Neural cell (in vitro differentiated cells): ENCODE data around the gene GNG14. TPM values are rescaled to one million over a fixed set of nuclear protein-coding genes. Genes with fewer than 3 reads are reported as not detected.

Experiments used
- H2AFZ ChIP-seq: fragments of 200-600, 300-800 bp; sonication (generic), shearing (Covaris generic); 2 replicates; pipeline ENCODE4 v1.6.0; 2014; ENCODE audit warnings: low read depth, mild to moderate bottlenecking, antibody characterized with exemption, low read length, moderate library complexity
- H3F3A ChIP-seq: fragments of 200-600 bp; shearing (Covaris generic); 2 replicates; pipeline ENCODE4 v1.6.1; 2016; ENCODE audit warnings: mild to moderate bottlenecking, moderate library complexity, mixed read lengths, antibody characterized with exemption, low read length; ENCODE audit not compliant: insufficient read depth, poor library complexity, severe bottlenecking
- H3K27ac ChIP-seq: fragments of 200-600, 300-800 bp; sonication (generic), shearing (Covaris generic); 2 replicates; pipeline ENCODE4 v1.5.1; 2014; ENCODE audit warnings: mild to moderate bottlenecking, low read length, moderate library complexity
- H3K27me3 ChIP-seq: fragments of 300-800, 200-600 bp; sonication (generic), shearing (Covaris generic); 2 replicates; pipeline ENCODE4 v1.6.0; 2014; ENCODE audit warnings: mild to moderate bottlenecking, low read depth, low read length, moderate library complexity; ENCODE audit not compliant: insufficient read depth
- H3K36me3 ChIP-seq: fragments of 300-800, 200-600 bp; sonication (generic), shearing (Covaris generic); 2 replicates; pipeline ENCODE4 v1.5.1; 2014; ENCODE audit warnings: mild to moderate bottlenecking, antibody characterized with exemption, low read length, moderate library complexity; ENCODE audit not compliant: insufficient read depth
- H3K4me2 ChIP-seq: fragments of 300-800, 200-600 bp; sonication (generic), shearing (Covaris generic); 2 replicates; pipeline ENCODE4 v1.6.0; 2014; ENCODE audit warnings: mild to moderate bottlenecking, low read length
- H3K4me3 ChIP-seq: fragments of 300-800, 200-600 bp; sonication (generic), shearing (Covaris generic); 2 replicates; pipeline ENCODE4 v1.5.1; 2014; ENCODE audit warnings: mild to moderate bottlenecking, low read length, moderate library complexity
- H3K79me2 ChIP-seq: fragments of 200-600 bp; shearing (Covaris generic); replicated peaks from 2 replicates; pipeline ENCODE4 v1.6.0; 2014; ENCODE audit warnings: mild to moderate bottlenecking, low read length, moderate library complexity; ENCODE audit not compliant: insufficient read depth
- H3K9ac ChIP-seq: fragments of 300-800, 200-600 bp; sonication (generic), shearing (Covaris generic); 2 replicates; pipeline ENCODE4 v1.6.1; 2016; ENCODE audit warnings: mild to moderate bottlenecking, low read length, mixed read lengths
- H3K9me2 ChIP-seq: fragments of 200-600 bp; shearing (Covaris generic); 2 replicates; pipeline ENCODE4 v1.6.1; 2016; ENCODE audit warnings: mild to moderate bottlenecking, low read length, mixed read lengths; ENCODE audit not compliant: insufficient read depth
- H3K9me3 ChIP-seq: fragments of 200-600, 300-800 bp; sonication (generic), shearing (Covaris generic); 2 replicates; pipeline ENCODE4 v1.6.1; 2016; ENCODE audit warnings: mild to moderate bottlenecking, mixed run types, low read length, moderate library complexity, mixed read lengths
- H4K20me1 ChIP-seq: fragments of 200-600 bp; shearing (Covaris generic); 2 replicates; pipeline ENCODE4 v1.6.1; 2016; ENCODE audit warnings: mild to moderate bottlenecking, mixed run types; ENCODE audit not compliant: insufficient read depth
- CTCF ChIP-seq: fragments of 450-650 bp; IDR thresholded peaks from 2 replicates; pipeline ENCODE4 v1.5.1; 2014; ENCODE audit warnings: antibody characterized with exemption, mild to moderate bottlenecking, moderate library complexity; ENCODE audit not compliant: poor library complexity, severe bottlenecking
- EP300 ChIP-seq: fragments of 450-650 bp; conservative IDR thresholded peaks from 2 replicates; pipeline ENCODE4 v1.6.1; 2014; ENCODE audit warnings: antibody characterized with exemption, mild to moderate bottlenecking, moderate library complexity; ENCODE audit not compliant: poor library complexity, severe bottlenecking
- EZH2 ChIP-seq: fragments of 200-600, 300-800 bp; shearing (Covaris generic), sonication (generic); IDR thresholded peaks from 2 replicates; pipeline ENCODE4 v1.6.1; 2014; ENCODE audit warnings: antibody characterized with exemption, low read length, borderline replicate concordance, mild to moderate bottlenecking; ENCODE audit not compliant: insufficient read depth, poor library complexity, severe bottlenecking
- MXI1 ChIP-seq: fragments of 450-650 bp; conservative IDR thresholded peaks from 2 replicates; pipeline ENCODE4 v1.6.1; 2014; ENCODE audit warnings: antibody characterized with exemption, mild to moderate bottlenecking; ENCODE audit not compliant: poor library complexity, severe bottlenecking
- POLR2AphosphoS5 ChIP-seq: IDR thresholded peaks from 2 replicates; pipeline ENCODE4 v1.6.1; 2012
- RAD21 ChIP-seq: fragments of 450-650 bp; conservative IDR thresholded peaks from 2 replicates; pipeline ENCODE4 v1.6.1; 2014; ENCODE audit warnings: antibody characterized with exemption, mild to moderate bottlenecking, moderate library complexity
- REST ChIP-seq: IDR thresholded peaks from 2 replicates; pipeline ENCODE4 v1.6.1; 2012; ENCODE audit warnings: borderline replicate concordance
- SMC3 ChIP-seq: fragments of 450-650 bp; conservative IDR thresholded peaks from 2 replicates; pipeline ENCODE4 v1.6.1; 2014; ENCODE audit warnings: antibody characterized with exemption, mild to moderate bottlenecking, moderate library complexity; ENCODE audit not compliant: poor library complexity
- TAF1 ChIP-seq: IDR thresholded peaks from 2 replicates; pipeline ENCODE4 v1.6.1; 2012; ENCODE audit warnings: low read depth
- polyA plus RNA-seq: library from polyadenylated mRNA; depleted of rRNA; stranded (reverse); fragments of >200 nt; gene quantifications from 2 replicates; pipeline ENCODE4 v1.2.3, GENCODE V29; 2014

Gene GNG14
- polyA plus RNA-seq, 1 donor from 2014 or later: not detected

GRCh38 chr19:12647047-12647446 is 40.8 kb upstream of the GNG14 start:
- H3K9me3 ChIP-seq: no peaks in the 10 kb centered on the region
- H4K20me1 ChIP-seq: no peaks in the 10 kb centered on the region
- TF ChIP-seq REST (no peak), TAF1 (no peak), EZH2 (no peak), POLR2AphosphoS5 (no peak), RAD21 (no peak), EP300 (no peak), MXI1 (no peak), CTCF (no peak), SMC3 (no peak)
- no peak overlapping the region for H3K9ac ChIP-seq
- no peaks in the 10 kb centered on the region for H3F3A ChIP-seq
- H3K27me3 ChIP-seq: no peaks in the 10 kb centered on the region
- H3K9me2 ChIP-seq: no peaks in the 10 kb centered on the region
- H2AFZ ChIP-seq: no peak overlapping the region
- no peaks in the 10 kb centered on the region for H3K79me2 ChIP-seq
- H3K27ac ChIP-seq: no peak overlapping the region
- H3K4me3 ChIP-seq: no peak overlapping the region
- no peaks in the 10 kb centered on the region for H3K36me3 ChIP-seq
- no peak overlapping the region for H3K4me2 ChIP-seq

GRCh38 chr19:12647490-12648071 is 40.2 kb upstream of the GNG14 start:
- Histone ChIP-seq H4K20me1 (no peaks in the 10 kb centered on the region), H3K27ac (no peak overlapping the region), H3K9me3 (no peaks in the 10 kb centered on the region), H3F3A (no peaks in the 10 kb centered on the region), H3K27me3 (no peaks in the 10 kb centered on the region), H3K36me3 (no peaks in the 10 kb centered on the region), H3K9ac (no peak overlapping the region), H2AFZ (no peak overlapping the region), H3K79me2 (no peaks in the 10 kb centered on the region), H3K4me2 (no peak overlapping the region), H3K4me3 (no peak overlapping the region), H3K9me2 (no peaks in the 10 kb centered on the region)
- TF ChIP-seq RAD21: no peak
- no peak for TF ChIP-seq REST
- no peak for TF ChIP-seq EZH2
- TF ChIP-seq TAF1: no peak
- TF ChIP-seq POLR2AphosphoS5: no peak
- no peak for TF ChIP-seq MXI1
- TF ChIP-seq CTCF: no peak
- no peak for TF ChIP-seq SMC3
- TF ChIP-seq EP300: no peak
